ENCODE measurements around the gene ITGA11. TPM values are rescaled to one million over a fixed set of nuclear protein-coding genes. Genes with fewer than 3 reads are reported as not detected.

Gene ITGA11
- total RNA-seq, 1 donor from 2014 or later = 31.4 TPM

GRCh38 chr15:68316061-68316804 lies 115.7 kb downstream of the ITGA11 start:
- intact Hi-C loops (cut with micrococcal nuclease) = no loop called here
- no peaks in the 10 kb centered on the region for H3K27me3 ChIP-seq (ENCODE audit: low read depth)
- peaks cover 21% of the 10 kb centered on the region for H3K36me3 ChIP-seq
- no peak for DNase-seq
- no peak for TF ChIP-seq CTCF (IDR thresholded peaks at IDR 0.05; ENCODE audit: borderline replicate concordance)
- no peak overlapping the region for H3K4me3 ChIP-seq
- no peaks in the 10 kb centered on the region for H3K9me3 ChIP-seq (replicated peaks)
- peaks cover 11% of the 10 kb centered on the region for H3K4me1 ChIP-seq
- no peak overlapping the region for H3K27ac ChIP-seq (replicated peaks)

GRCh38 chr15:68315495-68316031 lies 116.4 kb downstream of the ITGA11 start:
- H3K4me3 ChIP-seq = no peak overlapping the region
- peaks cover 21% of the 10 kb centered on the region for H3K36me3 ChIP-seq
- intact Hi-C loops (cut with micrococcal nuclease) = no loop called here
- no peak overlapping the region for H3K27ac ChIP-seq (replicated peaks)
- no peak for TF ChIP-seq CTCF (IDR thresholded peaks at IDR 0.05; ENCODE audit: borderline replicate concordance)
- peaks cover 17% of the 10 kb centered on the region for H3K4me1 ChIP-seq
- DNase-seq = no peak
- H3K9me3 ChIP-seq (replicated peaks) = no peaks in the 10 kb centered on the region
- no peaks in the 10 kb centered on the region for H3K27me3 ChIP-seq (ENCODE audit: low read depth)

GRCh38 chr15:68315035-68315434 lies 116.9 kb downstream of the ITGA11 start:
- intact Hi-C loops (cut with micrococcal nuclease) = no loop called here
- TF ChIP-seq CTCF (IDR thresholded peaks at IDR 0.05; ENCODE audit: borderline replicate concordance) = no peak
- H3K4me3 ChIP-seq = no peak overlapping the region
- no peaks in the 10 kb centered on the region for H3K27me3 ChIP-seq (ENCODE audit: low read depth)
- H3K36me3 ChIP-seq = peaks cover 21% of the 10 kb centered on the region
- peaks cover 21% of the 10 kb centered on the region for H3K4me1 ChIP-seq
- H3K9me3 ChIP-seq (replicated peaks) = no peaks in the 10 kb centered on the region
- no peak overlapping the region for H3K27ac ChIP-seq (replicated peaks)
- DNase-seq = no peak

GRCh38 chr15:68314563-68314962 lies 117.4 kb downstream of the ITGA11 start:
- intact Hi-C loops (cut with micrococcal nuclease) = no loop called here

More at GRCh38 chr15:68314563-68314962, 117.4 kb downstream of the ITGA11 start:
- Histone ChIP-seq H3K27ac (replicated peaks) (no peak overlapping the region), H3K4me3 (no peak overlapping the region), H3K9me3 (replicated peaks) (no peaks in the 10 kb centered on the region), H3K4me1 (peaks cover 23% of the 10 kb centered on the region), H3K36me3 (peaks cover 19% of the 10 kb centered on the region), H3K27me3 (ENCODE audit: low read depth) (no peaks in the 10 kb centered on the region)
- no peak for DNase-seq
- no peak for TF ChIP-seq CTCF (IDR thresholded peaks at IDR 0.05; ENCODE audit: borderline replicate concordance)

All from left ventricle myocardium inferior (tissue), 1 donor.